ENCODE measurements around the gene CCDC28A. TPM values are rescaled to one million over a fixed set of nuclear protein-coding genes. Genes with fewer than 3 reads are reported as not detected.

The CCDC28A gene
- total and polyA plus RNA-seq, 4 donors: 11.9 to 20.3 (median 16.1) TPM

GRCh38 chr6:138785980-138786379 is 12.4 kb downstream of the CCDC28A start (continued):
- TF ChIP-seq GABPA (IDR thresholded peaks at IDR 0.05 in 1 of 2, conservative IDR thresholded peaks at IDR 0.05 in 1 of 2) (no peak), TAF1 (conservative IDR thresholded peaks at IDR 0.05) (no peak)

DNA sequence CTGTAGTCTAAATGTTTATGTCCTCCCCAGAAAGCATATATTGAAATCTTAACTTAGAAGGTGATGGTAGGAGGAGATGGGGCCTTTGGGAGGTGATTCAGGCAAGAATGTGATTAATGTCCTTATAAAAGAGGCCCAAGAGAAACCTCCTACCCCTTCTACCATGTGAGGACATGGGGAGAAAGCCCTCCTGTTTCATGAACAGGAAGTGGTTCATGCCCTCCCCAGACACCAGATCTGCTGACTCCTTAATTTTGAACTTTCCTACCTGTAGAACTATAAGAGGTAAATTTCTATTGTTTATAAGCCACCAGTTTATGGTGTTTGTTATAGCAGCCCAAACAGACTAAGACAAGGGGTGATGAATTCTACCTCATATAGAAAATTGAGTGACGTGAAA is 13.6 kb downstream of the CCDC28A start:
- WGBS: 100% methylated on average over 1 of the region's 1 CpG
- no peak for DNase-seq (ENCODE audit: low spot score)
- H3K27me3 ChIP-seq (ENCODE audit: control insufficient read depth in 4 of 4, insufficient read depth in 4 of 4, low read length in 3 of 4): no peaks in the 10 kb centered on the region
- TF ChIP-seq, protein P1, sequence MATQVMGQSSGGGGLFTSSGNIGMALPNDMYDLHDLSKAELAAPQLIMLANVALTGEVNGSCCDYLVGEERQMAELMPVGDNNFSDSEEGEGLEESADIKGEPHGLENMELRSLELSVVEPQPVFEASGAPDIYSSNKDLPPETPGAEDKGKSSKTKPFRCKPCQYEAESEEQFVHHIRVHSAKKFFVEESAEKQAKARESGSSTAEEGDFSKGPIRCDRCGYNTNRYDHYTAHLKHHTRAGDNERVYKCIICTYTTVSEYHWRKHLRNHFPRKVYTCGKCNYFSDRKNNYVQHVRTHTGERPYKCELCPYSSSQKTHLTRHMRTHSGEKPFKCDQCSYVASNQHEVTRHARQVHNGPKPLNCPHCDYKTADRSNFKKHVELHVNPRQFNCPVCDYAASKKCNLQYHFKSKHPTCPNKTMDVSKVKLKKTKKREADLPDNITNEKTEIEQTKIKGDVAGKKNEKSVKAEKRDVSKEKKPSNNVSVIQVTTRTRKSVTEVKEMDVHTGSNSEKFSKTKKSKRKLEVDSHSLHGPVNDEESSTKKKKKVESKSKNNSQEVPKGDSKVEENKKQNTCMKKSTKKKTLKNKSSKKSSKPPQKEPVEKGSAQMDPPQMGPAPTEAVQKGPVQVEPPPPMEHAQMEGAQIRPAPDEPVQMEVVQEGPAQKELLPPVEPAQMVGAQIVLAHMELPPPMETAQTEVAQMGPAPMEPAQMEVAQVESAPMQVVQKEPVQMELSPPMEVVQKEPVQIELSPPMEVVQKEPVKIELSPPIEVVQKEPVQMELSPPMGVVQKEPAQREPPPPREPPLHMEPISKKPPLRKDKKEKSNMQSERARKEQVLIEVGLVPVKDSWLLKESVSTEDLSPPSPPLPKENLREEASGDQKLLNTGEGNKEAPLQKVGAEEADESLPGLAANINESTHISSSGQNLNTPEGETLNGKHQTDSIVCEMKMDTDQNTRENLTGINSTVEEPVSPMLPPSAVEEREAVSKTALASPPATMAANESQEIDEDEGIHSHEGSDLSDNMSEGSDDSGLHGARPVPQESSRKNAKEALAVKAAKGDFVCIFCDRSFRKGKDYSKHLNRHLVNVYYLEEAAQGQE (IDR thresholded peaks at IDR 0.05): no peak
- TF ChIP-seq SP1 (IDR thresholded peaks at IDR 0.05): no peak
- no peak for TF ChIP-seq TAF1 (conservative IDR thresholded peaks at IDR 0.05)
- TF ChIP-seq YY1 (IDR thresholded peaks at IDR 0.05): no peak
- no peak for TF ChIP-seq JUND (IDR thresholded peaks at IDR 0.05)
- no peak for TF ChIP-seq FOXA1 (IDR thresholded peaks at IDR 0.05)
- TF ChIP-seq NR2F2 (IDR thresholded peaks at IDR 0.05): no peak
- no peak for TF ChIP-seq RAD21 (IDR thresholded peaks at IDR 0.05)
- TF ChIP-seq RXRA (IDR thresholded peaks at IDR 0.05): no peak
- no peak for TF ChIP-seq ZBTB33 (IDR thresholded peaks at IDR 0.05)
- H3K9ac ChIP-seq (ENCODE audit: low read depth in 1 of 2, low read length in 2 of 2): no peak overlapping the region
- H3K4me3 ChIP-seq (ENCODE audit: low read depth in 1 of 3, low read length in 3 of 3): no peak overlapping the region
- peaks cover 0 to 29% (median 27%) of the 10 kb centered on the region in 4 donors for H3K36me3 ChIP-seq (ENCODE audit: control insufficient read depth in 4 of 4, insufficient read depth in 3 of 4, low read depth in 1 of 4, low read length in 3 of 4)
- no peak overlapping the region for H3K27ac ChIP-seq (ENCODE audit: low read depth in 1 of 2, low read length in 2 of 2)
- no peaks in the 10 kb centered on the region for H3K9me3 ChIP-seq (ENCODE audit: control insufficient read depth in 4 of 4, low read length in 3 of 4)
- no peaks in the 10 kb centered on the region for H3K4me1 ChIP-seq (ENCODE audit: control insufficient read depth in 4 of 4, insufficient read depth in 4 of 4, low read length in 3 of 4)

DNA sequence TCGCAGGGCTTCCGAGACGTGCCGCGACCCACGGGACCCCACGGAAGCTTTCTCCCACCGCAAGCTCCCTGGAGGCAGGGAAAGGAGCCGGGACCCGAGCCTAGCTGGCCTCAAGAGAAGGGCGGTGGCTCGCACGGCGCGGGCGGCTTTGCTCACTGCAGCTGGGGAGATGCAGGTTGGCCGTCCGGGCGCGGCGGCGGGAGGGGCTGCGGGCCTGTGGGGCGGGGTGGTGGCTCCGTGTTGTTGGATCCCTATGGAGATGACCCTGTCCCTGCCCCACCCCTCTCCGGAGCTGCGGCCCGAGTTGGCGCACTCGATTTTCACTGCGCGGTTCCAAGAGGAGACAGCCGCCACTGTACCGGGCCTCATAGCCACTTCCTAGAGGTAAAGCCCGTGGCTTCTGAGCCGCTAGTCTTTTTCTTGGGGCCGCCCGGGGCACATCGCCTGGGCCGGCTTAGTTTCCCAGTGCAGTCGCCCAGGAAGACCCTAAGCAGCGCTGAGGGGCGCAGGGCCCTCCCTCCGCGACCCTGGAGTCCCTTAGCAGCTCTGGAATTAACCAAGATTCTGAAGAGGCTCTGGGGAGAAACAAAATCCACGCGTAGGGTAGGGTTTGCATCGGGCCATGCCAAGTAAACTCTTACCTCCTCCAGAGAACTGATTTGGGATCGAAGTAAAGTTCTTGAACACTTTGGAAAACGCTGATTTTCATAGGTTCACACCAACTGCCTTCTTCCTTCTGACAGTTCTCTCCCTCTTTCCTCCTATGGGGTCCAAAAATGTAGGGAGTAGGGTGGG is 22.4 kb downstream of the CCDC28A start, which contains the start of gene ECT2L:
Gene ECT2L (plus strand): TSS at position 279 of the 795 bp plus-strand sequence. CDS start 17,188 bp downstream, outside the sequence.
- peak; percentile 49 for DNase-seq (ENCODE audit: low spot score)
- no peaks in the 10 kb centered on the region for H3K27me3 ChIP-seq (ENCODE audit: control insufficient read depth in 4 of 4, insufficient read depth in 4 of 4, low read length in 3 of 4)
- peak within 1 kb of the TSS in 1 of 3 donors; percentile 15 for H3K4me3 ChIP-seq (ENCODE audit: low read depth in 1 of 3, low read length in 3 of 3)
- H3K9me3 ChIP-seq (ENCODE audit: control insufficient read depth in 4 of 4, low read length in 3 of 4): no peaks in the 10 kb centered on the region
- H3K36me3 ChIP-seq (ENCODE audit: control insufficient read depth in 4 of 4, insufficient read depth in 3 of 4, low read depth in 1 of 4, low read length in 3 of 4): peaks cover 0 to 7% (median 4%) of the 10 kb centered on the region in 4 donors
- H3K27ac ChIP-seq (ENCODE audit: low read depth in 1 of 2, low read length in 2 of 2): no peak within 1 kb of the TSS
- WGBS: 23% methylated on average over 50 of the region's 50 CpGs
- no peak within 1 kb of the TSS for H3K9ac ChIP-seq (ENCODE audit: low read depth in 1 of 2, low read length in 2 of 2)
- no peaks in the 10 kb centered on the region for H3K4me1 ChIP-seq (ENCODE audit: control insufficient read depth in 4 of 4, insufficient read depth in 4 of 4, low read length in 3 of 4)
- TF ChIP-seq NR2F2 (IDR thresholded peaks at IDR 0.05): no peak
- no peak for TF ChIP-seq RAD21 (IDR thresholded peaks at IDR 0.05)
- TF ChIP-seq, protein P2, sequence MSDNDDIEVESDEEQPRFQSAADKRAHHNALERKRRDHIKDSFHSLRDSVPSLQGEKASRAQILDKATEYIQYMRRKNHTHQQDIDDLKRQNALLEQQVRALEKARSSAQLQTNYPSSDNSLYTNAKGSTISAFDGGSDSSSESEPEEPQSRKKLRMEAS (IDR thresholded peaks at IDR 0.05): no peak
- TF ChIP-seq, protein P1 (IDR thresholded peaks at IDR 0.05): no peak
- no peak for TF ChIP-seq ATF3 (IDR thresholded peaks at IDR 0.05)
- TF ChIP-seq YY1 (IDR thresholded peaks at IDR 0.05): no peak
- no peak for TF ChIP-seq FOXA2 (IDR thresholded peaks at IDR 0.05)
- no peak for TF ChIP-seq HNF4A (conservative IDR thresholded peaks at IDR 0.05)
- no peak for TF ChIP-seq HNF4G (IDR thresholded peaks at IDR 0.05)
- TF ChIP-seq ZBTB33 (IDR thresholded peaks at IDR 0.05): no peak
- TF ChIP-seq JUND (IDR thresholded peaks at IDR 0.05): no peak
- TF ChIP-seq RXRA (IDR thresholded peaks at IDR 0.05): no peak
- TF ChIP-seq EGR1 (IDR thresholded peaks at IDR 0.05; ENCODE audit: low read depth in 2 of 2): no peak
- no peak for TF ChIP-seq FOXA1 (IDR thresholded peaks at IDR 0.05)
- TF ChIP-seq GABPA (IDR thresholded peaks at IDR 0.05 in 1 of 2, conservative IDR thresholded peaks at IDR 0.05 in 1 of 2): no peak
- no peak for TF ChIP-seq TAF1 (conservative IDR thresholded peaks at IDR 0.05)
